B cell (primary cell): ENCODE data around the gene KIF9.

Experiments used
- CTCF ChIP-seq: fragments of 200-600 bp; IDR thresholded peaks from one replicate; pipeline ENCODE4 v1.8.0; 2022; ENCODE audit warnings: antibody characterized with exemption, mild to moderate bottlenecking
- EZH2 ChIP-seq: IDR thresholded peaks from 2 replicates; pipeline ENCODE4 v1.6.1; 2012; ENCODE audit warnings: borderline replicate concordance, low read depth, mild to moderate bottlenecking, moderate library complexity, low read length; ENCODE audit not compliant: insufficient read depth, poor library complexity, severe bottlenecking

GRCh38 chr3:47250309-47251060 is 32.1 kb downstream of the KIF9 start:
- TF ChIP-seq CTCF (no peak), EZH2 (no peak)
